SK-N-SH (cell line): ENCODE data around the gene ESRP2. TPM values are rescaled to one million over a fixed set of nuclear protein-coding genes. Genes with fewer than 3 reads are reported as not detected.

Experiments
- CTCF ChIA-PET: fragments of 300-600, 350-600 bp; formaldehyde crosslinking; extraction: SDS; loops from one replicate; lab custom pipeline; 2021; lab: Yijun Ruan, JAX
- POLR2A ChIA-PET: fragments of 350-600 bp; sonication (Branson Sonifier 250); formaldehyde crosslinking; extraction: SDS; loops from one replicate; lab custom pipeline; 2020; ENCODE audit warnings: antibody characterized with exemption, inconsistent platforms; lab: Yijun Ruan, JAX
- DNase-seq: peaks from one replicate; pipeline ENCODE4 v3.0.0; 2012
- H2AFZ ChIP-seq: fragments of 200-600 bp; sonication (generic); 2 replicates; pipeline ENCODE4 v1.8.1; 2016; ENCODE audit warnings: antibody characterized with exemption, mild to moderate bottlenecking, low read depth
- H3F3A ChIP-seq: fragments of 200-600 bp; sonication (generic); replicated peaks from 2 replicates; pipeline ENCODE3; 2016; ENCODE audit warnings: antibody characterized with exemption, mild to moderate bottlenecking; ENCODE audit not compliant: insufficient read depth
- H3K27ac ChIP-seq, 2 experiments: fragments of 200-500 bp in 1 of 2; fragments of 200-600 bp in 1 of 2; sonication (Bioruptor generic) in 1 of 2; sonication (generic), shearing (Covaris generic) in 1 of 2; 2 replicates each; pipeline versions ENCODE4 v1.5.1 to v1.6.1; 2014 to 2016; ENCODE audit warnings: low read depth in 2 of 2, inconsistent platforms in 1 of 2, low read length in 1 of 2, mild to moderate bottlenecking in 1 of 2, mixed read lengths in 1 of 2
- H3K27me3 ChIP-seq: fragments of 200-600 bp; sonication (generic), shearing (Covaris generic); 2 replicates; pipeline ENCODE4 v1.6.1; 2016; ENCODE audit warnings: mixed run types; ENCODE audit not compliant: insufficient read depth
- H3K36me3 ChIP-seq, 2 experiments: fragments of 200-500 bp in 1 of 2; fragments of 200-600 bp in 1 of 2; sonication (Bioruptor generic) in 1 of 2; sonication (generic) in 1 of 2; replicated peaks in 1 of 2; 2 replicates each; pipeline versions ENCODE3 to v1.5.1; 2014 to 2016; ENCODE audit warnings: low read length in 1 of 2, mild to moderate bottlenecking in 1 of 2; ENCODE audit not compliant: insufficient read depth in 2 of 2, control insufficient read depth in 1 of 2
- H3K4me1 ChIP-seq, 2 experiments: fragments of 200-500 bp in 1 of 2; fragments of 200-600 bp in 1 of 2; sonication (Bioruptor generic) in 1 of 2; sonication (generic), shearing (Covaris generic) in 1 of 2; 2 replicates each; pipeline versions ENCODE4 v1.5.1 to v1.6.1; 2014 to 2016; ENCODE audit warnings: low read depth in 1 of 2, low read length in 1 of 2, mixed run types in 1 of 2; ENCODE audit not compliant: insufficient read depth in 2 of 2, control insufficient read depth in 1 of 2
- H3K4me2 ChIP-seq: fragments of 200-600 bp; sonication (generic), shearing (Covaris generic); 2 replicates; pipeline ENCODE4 v1.6.1; 2017; ENCODE audit warnings: mixed run types
- H3K4me3 ChIP-seq, 2 experiments: fragments of 200-500 bp in 1 of 2; fragments of 200-600 bp in 1 of 2; sonication (Bioruptor generic) in 1 of 2; sonication (generic), shearing (Covaris generic) in 1 of 2; 2 replicates each; pipeline versions ENCODE4 v1.5.1 to v1.8.1; 2014 to 2016; ENCODE audit warnings: low read depth in 2 of 2, inconsistent platforms in 1 of 2, low read length in 1 of 2, mild to moderate bottlenecking in 1 of 2, mixed read lengths in 1 of 2, moderate library complexity in 1 of 2
- H3K79me2 ChIP-seq: fragments of 200-600 bp; sonication (generic); 2 replicates; pipeline ENCODE4 v1.8.1; 2017; ENCODE audit warnings: mild to moderate bottlenecking; ENCODE audit not compliant: insufficient read depth
- H3K9ac ChIP-seq: fragments of 200-600 bp; sonication (generic); 2 replicates; pipeline ENCODE4 v1.6.1; 2017; ENCODE audit warnings: mixed run types
- H3K9me2 ChIP-seq: fragments of 200-600 bp; sonication (generic); 2 replicates; pipeline ENCODE4 v1.6.1; 2017; ENCODE audit warnings: mixed run types
- H3K9me3 ChIP-seq: fragments of 200-600 bp; sonication (generic); 2 replicates; pipeline ENCODE4 v1.6.1; 2017; ENCODE audit warnings: mixed run types, mild to moderate bottlenecking, moderate library complexity
- H4K20me1 ChIP-seq: fragments of 200-600 bp; sonication (generic); 2 replicates; pipeline ENCODE4 v1.6.1; 2017; ENCODE audit warnings: mild to moderate bottlenecking, mixed run types; ENCODE audit not compliant: insufficient read depth
- CHD2 ChIP-seq: fragments of 150-350 bp; IDR thresholded peaks from 2 replicates; pipeline ENCODE4 v1.6.1; 2018; ENCODE audit warnings: low read length; ENCODE audit not compliant: partially characterized antibody
- MXI1 ChIP-seq: IDR thresholded peaks from 2 replicates; pipeline ENCODE4 v1.6.1; 2012; ENCODE audit warnings: mild to moderate bottlenecking, low read depth, low read length, improper control_type of control experiment
- RAD21 ChIP-seq: IDR thresholded peaks from 2 replicates; pipeline ENCODE4 v1.6.1; 2012; ENCODE audit warnings: mild to moderate bottlenecking, low read length
- SIN3A ChIP-seq: IDR thresholded peaks from 2 replicates; pipeline ENCODE4 v1.6.1; 2012; ENCODE audit warnings: low read depth, mild to moderate bottlenecking, low read length, moderate library complexity, borderline replicate concordance
- SMC3 ChIP-seq: IDR thresholded peaks from 2 replicates; pipeline ENCODE4 v1.6.1; 2012; ENCODE audit warnings: low read depth, low read length, improper control_type of control experiment
- TCF12 ChIP-seq: IDR thresholded peaks from 2 replicates; pipeline ENCODE4 v1.4.0; 2012
- WGBS: methylation state at CpG from one replicate; pipeline ENCODE4 v1.1.6; 2017; ENCODE audit warnings: low lambda C conversion rate; 5-methylcytosine and 5-hydroxymethylcytosine counted together
- polyA plus RNA-seq, 3 experiments: library from polyadenylated mRNA; depleted of rRNA; stranded (reverse); fragments of >200 nt; gene quantifications; 2 replicates each; pipeline ENCODE4 v1.2.3, GENCODE V29; 2012
- TF ChIP-seq, protein P1 (sequence below): fragments of 150-350 bp; IDR thresholded peaks from 2 replicates; pipeline ENCODE4 v1.6.1; 2017; ENCODE audit warnings: antibody characterized with exemption, low read length, low read depth, borderline replicate concordance
- TF ChIP-seq, protein P2 (sequence below): fragments of 150-350 bp; IDR thresholded peaks from 2 replicates; pipeline ENCODE4 v1.6.1; 2016; ENCODE audit warnings: mild to moderate bottlenecking, low read depth, low read length

The ESRP2 gene
- polyA plus RNA-seq, 1 of the 3 experiments (the other 2 are of a cell fraction) = 0.07 TPM

DNA sequence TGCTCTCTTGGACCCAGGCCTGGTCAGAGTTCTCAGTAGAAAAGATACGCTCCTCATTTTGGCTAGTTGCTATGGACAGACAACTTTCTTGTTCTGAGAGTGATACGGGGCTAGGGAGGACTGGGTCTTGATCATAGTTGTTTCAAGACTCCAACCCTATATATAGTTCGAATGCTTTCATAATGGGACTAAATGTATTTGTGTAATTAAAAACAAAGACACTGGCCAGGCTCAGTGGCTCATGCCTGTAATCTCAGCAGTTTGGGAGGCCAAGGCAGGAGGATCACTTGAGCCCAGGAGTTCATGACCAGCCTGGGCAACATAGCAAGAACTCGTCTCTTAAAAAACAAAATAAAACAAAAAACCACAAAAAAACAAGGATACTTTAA is 46.1 kb upstream of the ESRP2 start:
- Histone ChIP-seq H3K9me3 (no peaks in the 10 kb centered on the region), H3K4me1 (no peaks in the 10 kb centered on the region), H3K9ac (no peak overlapping the region), H2AFZ (no peak overlapping the region), H3K4me2 (no peak overlapping the region), H3K27ac (no peak overlapping the region), H3K4me3 (no peak overlapping the region), H3K79me2 (peaks cover 38% of the 10 kb centered on the region; the same call in 1 of the 2 replicates), H4K20me1 (peaks cover 6% of the 10 kb centered on the region; the same call in 1 of the 2 replicates), H3K36me3 (peaks cover 7% of the 10 kb centered on the region in 2 experiments), H3K9me2 (no peaks in the 10 kb centered on the region), H3K27me3 (no peaks in the 10 kb centered on the region), H3F3A (no peaks in the 10 kb centered on the region)
- no peak for DNase-seq
- 92% methylated on average over 4 of the region's 4 CpGs for WGBS
- ChIA-PET POLR2A (no interaction called here), CTCF (no interaction called here)
- TF ChIP-seq CHD2 (no peak), TCF12 (no peak), MXI1 (no peak), SIN3A (no peak)
- TF ChIP-seq, protein P1, sequence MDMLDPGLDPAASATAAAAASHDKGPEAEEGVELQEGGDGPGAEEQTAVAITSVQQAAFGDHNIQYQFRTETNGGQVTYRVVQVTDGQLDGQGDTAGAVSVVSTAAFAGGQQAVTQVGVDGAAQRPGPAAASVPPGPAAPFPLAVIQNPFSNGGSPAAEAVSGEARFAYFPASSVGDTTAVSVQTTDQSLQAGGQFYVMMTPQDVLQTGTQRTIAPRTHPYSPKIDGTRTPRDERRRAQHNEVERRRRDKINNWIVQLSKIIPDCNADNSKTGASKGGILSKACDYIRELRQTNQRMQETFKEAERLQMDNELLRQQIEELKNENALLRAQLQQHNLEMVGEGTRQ = no peak
- TF ChIP-seq, protein P2, sequence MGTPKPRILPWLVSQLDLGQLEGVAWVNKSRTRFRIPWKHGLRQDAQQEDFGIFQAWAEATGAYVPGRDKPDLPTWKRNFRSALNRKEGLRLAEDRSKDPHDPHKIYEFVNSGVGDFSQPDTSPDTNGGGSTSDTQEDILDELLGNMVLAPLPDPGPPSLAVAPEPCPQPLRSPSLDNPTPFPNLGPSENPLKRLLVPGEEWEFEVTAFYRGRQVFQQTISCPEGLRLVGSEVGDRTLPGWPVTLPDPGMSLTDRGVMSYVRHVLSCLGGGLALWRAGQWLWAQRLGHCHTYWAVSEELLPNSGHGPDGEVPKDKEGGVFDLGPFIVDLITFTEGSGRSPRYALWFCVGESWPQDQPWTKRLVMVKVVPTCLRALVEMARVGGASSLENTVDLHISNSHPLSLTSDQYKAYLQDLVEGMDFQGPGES = no peak

DNA sequence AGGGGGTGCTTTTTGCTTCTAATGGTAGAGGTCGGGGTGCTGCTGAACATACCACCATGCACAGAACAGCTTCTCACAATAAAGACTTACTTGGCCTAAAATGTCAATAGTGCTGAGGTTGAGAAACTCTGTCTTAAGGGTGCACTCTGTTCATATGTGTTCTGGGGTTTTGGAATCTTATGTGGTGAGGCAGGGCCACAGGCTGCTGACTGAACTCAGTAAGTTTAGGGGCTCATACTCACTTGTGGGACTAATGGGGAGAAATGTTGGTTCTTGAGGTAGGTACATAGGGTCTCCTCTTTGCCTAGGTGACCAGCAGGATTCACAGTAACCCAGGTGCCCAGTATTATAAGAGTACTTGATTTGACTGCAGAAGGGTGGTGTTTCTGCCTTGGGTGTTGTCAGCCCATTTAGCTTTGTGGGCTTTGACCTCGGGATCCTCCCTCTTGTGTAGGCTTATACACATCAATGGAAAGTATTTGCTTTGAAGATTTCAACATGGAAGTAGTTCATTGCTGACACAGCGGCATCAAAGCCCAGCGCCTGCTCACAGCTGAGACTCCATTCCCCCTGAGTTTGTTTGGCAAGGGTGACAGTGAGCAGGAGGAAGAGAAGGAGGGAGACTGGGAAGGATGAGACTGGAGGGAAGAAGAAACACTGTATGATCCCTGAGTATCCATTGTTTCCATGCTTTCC is 45.6 kb upstream of the ESRP2 start:
- Histone ChIP-seq H3K27ac (no peak overlapping the region), H3K4me3 (no peak overlapping the region), H3K4me1 (no peaks in the 10 kb centered on the region), H3K9ac (no peak overlapping the region), H3K79me2 (peaks cover 41% of the 10 kb centered on the region; the same call in 1 of the 2 replicates), H2AFZ (no peak overlapping the region), H3K9me3 (no peaks in the 10 kb centered on the region), H3K27me3 (no peaks in the 10 kb centered on the region), H3F3A (no peaks in the 10 kb centered on the region), H4K20me1 (peaks cover 3% of the 10 kb centered on the region; the same call in 1 of the 2 replicates), H3K4me2 (no peak overlapping the region), H3K9me2 (no peaks in the 10 kb centered on the region), H3K36me3 (peaks cover 6 to 7% of the 10 kb centered on the region in 2 experiments)
- ChIA-PET POLR2A (no interaction called here), CTCF (interaction anchor here (2.8 to 4.0 kb wide), 2 partner anchors 17 to 20 kb away, joined by 14 to 15 read pairs; partner anchors contain the start of gene SLC7A6)
- WGBS = 98% methylated on average over 4 of the region's 4 CpGs
- no peak for TF ChIP-seq SMC3
- TF ChIP-seq RAD21 = no peak
- no peak for TF ChIP-seq SIN3A
- TF ChIP-seq, protein P1 = no peak
- TF ChIP-seq, protein P2 = no peak
- DNase-seq = no peak
